ENCODE measurements around the gene FCER1G. TPM values are rescaled to one million over a fixed set of nuclear protein-coding genes. Genes with fewer than 3 reads are reported as not detected.
"Not testable (repeated sequence)": the region's sequence is repeated elsewhere in the genome, so short reads cannot be mapped to it uniquely, and the experiment has no call there.

Gene FCER1G
- total RNA-seq, 1 donor from 2014 or later, result 4.3 TPM

GRCh38 chr1:161219078-161219892 lies 4.2 kb downstream of the FCER1G start:
- no peak for TF ChIP-seq CTCF (IDR thresholded peaks at IDR 0.05; ENCODE audit: unreplicated experiment)
- Mint-ChIP-seq H3K27ac (ENCODE audit: unreplicated experiment) (no peak overlapping the region), H3K9me3 (ENCODE audit: unreplicated experiment) (no peaks in the 10 kb centered on the region), H3K4me1 (ENCODE audit: unreplicated experiment) (peaks cover 27% of the 10 kb centered on the region), H3K27me3 (ENCODE audit: unreplicated experiment) (peaks cover 2% of the 10 kb centered on the region), H3K4me3 (ENCODE audit: unreplicated experiment) (no peak overlapping the region), H3K36me3 (ENCODE audit: low read depth, unreplicated experiment) (peaks cover 10% of the 10 kb centered on the region)
- DNase-seq (ENCODE audit: low spot score), result no peak

- peaks cover 4% of the 10 kb centered on the region for H3K36me3 Mint-ChIP-seq (ENCODE audit: low read depth, unreplicated experiment)
- no peak for DNase-seq (ENCODE audit: low spot score)
- H3K9me3 Mint-ChIP-seq (ENCODE audit: unreplicated experiment), result no peaks in the 10 kb centered on the region
- H3K4me1 Mint-ChIP-seq (ENCODE audit: unreplicated experiment), result peaks cover 23% of the 10 kb centered on the region
- no peak for TF ChIP-seq CTCF (IDR thresholded peaks at IDR 0.05; ENCODE audit: unreplicated experiment)
- H3K4me3 Mint-ChIP-seq (ENCODE audit: unreplicated experiment), result no peak overlapping the region
- no peak overlapping the region for H3K27ac Mint-ChIP-seq (ENCODE audit: unreplicated experiment)
- H3K27me3 Mint-ChIP-seq (ENCODE audit: unreplicated experiment), result peaks cover 2% of the 10 kb centered on the region
Measured at GRCh38 chr1:161220002-161220401, 4.9 kb downstream of the FCER1G start.

- Mint-ChIP-seq H3K4me1 (ENCODE audit: unreplicated experiment) (peaks cover 26% of the 10 kb centered on the region), H3K4me3 (ENCODE audit: unreplicated experiment) (no peak overlapping the region)
- TF ChIP-seq CTCF (IDR thresholded peaks at IDR 0.05; ENCODE audit: unreplicated experiment), result no peak
Measured at GRCh38 chr1:161222175-161223019, 7.3 kb downstream of the FCER1G start.

GRCh38 chr1:161223805-161224694 lies 9.0 kb downstream of the FCER1G start:
- no peaks in the 10 kb centered on the region for H3K9me3 Mint-ChIP-seq (ENCODE audit: unreplicated experiment)
- H3K36me3 Mint-ChIP-seq (ENCODE audit: low read depth, unreplicated experiment), result peaks cover 14% of the 10 kb centered on the region
- TF ChIP-seq CTCF (IDR thresholded peaks at IDR 0.05; ENCODE audit: unreplicated experiment), result no peak
- no peak for DNase-seq (ENCODE audit: low spot score)
- no peak overlapping the region for H3K4me3 Mint-ChIP-seq (ENCODE audit: unreplicated experiment)
- peaks cover 2% of the 10 kb centered on the region for H3K27me3 Mint-ChIP-seq (ENCODE audit: unreplicated experiment)
- H3K27ac Mint-ChIP-seq (ENCODE audit: unreplicated experiment), result peak overlapping the region; percentile 44
- peaks cover 35% of the 10 kb centered on the region for H3K4me1 Mint-ChIP-seq (ENCODE audit: unreplicated experiment)

More at GRCh38 chr1:161222175-161223019, 7.3 kb downstream of the FCER1G start:
- H3K27ac Mint-ChIP-seq (ENCODE audit: unreplicated experiment), result no peak overlapping the region
- peaks cover 2% of the 10 kb centered on the region for H3K27me3 Mint-ChIP-seq (ENCODE audit: unreplicated experiment)
- peaks cover under 1% of the 10 kb centered on the region for H3K36me3 Mint-ChIP-seq (ENCODE audit: low read depth, unreplicated experiment)
- H3K9me3 Mint-ChIP-seq (ENCODE audit: unreplicated experiment), result no peaks in the 10 kb centered on the region
- DNase-seq (ENCODE audit: low spot score), result no peak

GRCh38 chr1:161224695-161225087 lies 9.6 kb downstream of the FCER1G start:
- H3K27ac Mint-ChIP-seq (ENCODE audit: unreplicated experiment), result not testable (repeated sequence)

More at GRCh38 chr1:161224695-161225087, 9.6 kb downstream of the FCER1G start:
- not testable (repeated sequence) for H3K27me3 Mint-ChIP-seq (ENCODE audit: unreplicated experiment); H3K9me3 Mint-ChIP-seq (ENCODE audit: unreplicated experiment); DNase-seq (ENCODE audit: low spot score); H3K4me3 Mint-ChIP-seq (ENCODE audit: unreplicated experiment)
- Mint-ChIP-seq H3K36me3 (ENCODE audit: low read depth, unreplicated experiment) (peaks cover 14% of the 10 kb centered on the region), H3K4me1 (ENCODE audit: unreplicated experiment) (peaks cover 31% of the 10 kb centered on the region)
